ENCODE data around the gene RHOF. TPM values are rescaled to one million over a fixed set of nuclear protein-coding genes. Genes with fewer than 3 reads are reported as not detected.

Gene RHOF
- total and polyA plus RNA-seq, 2 of the 13 experiments (the other 11 are each of a cell fraction or from before 2014, with no cell fraction given) = 14.6 to 32.2 TPM

DNA sequence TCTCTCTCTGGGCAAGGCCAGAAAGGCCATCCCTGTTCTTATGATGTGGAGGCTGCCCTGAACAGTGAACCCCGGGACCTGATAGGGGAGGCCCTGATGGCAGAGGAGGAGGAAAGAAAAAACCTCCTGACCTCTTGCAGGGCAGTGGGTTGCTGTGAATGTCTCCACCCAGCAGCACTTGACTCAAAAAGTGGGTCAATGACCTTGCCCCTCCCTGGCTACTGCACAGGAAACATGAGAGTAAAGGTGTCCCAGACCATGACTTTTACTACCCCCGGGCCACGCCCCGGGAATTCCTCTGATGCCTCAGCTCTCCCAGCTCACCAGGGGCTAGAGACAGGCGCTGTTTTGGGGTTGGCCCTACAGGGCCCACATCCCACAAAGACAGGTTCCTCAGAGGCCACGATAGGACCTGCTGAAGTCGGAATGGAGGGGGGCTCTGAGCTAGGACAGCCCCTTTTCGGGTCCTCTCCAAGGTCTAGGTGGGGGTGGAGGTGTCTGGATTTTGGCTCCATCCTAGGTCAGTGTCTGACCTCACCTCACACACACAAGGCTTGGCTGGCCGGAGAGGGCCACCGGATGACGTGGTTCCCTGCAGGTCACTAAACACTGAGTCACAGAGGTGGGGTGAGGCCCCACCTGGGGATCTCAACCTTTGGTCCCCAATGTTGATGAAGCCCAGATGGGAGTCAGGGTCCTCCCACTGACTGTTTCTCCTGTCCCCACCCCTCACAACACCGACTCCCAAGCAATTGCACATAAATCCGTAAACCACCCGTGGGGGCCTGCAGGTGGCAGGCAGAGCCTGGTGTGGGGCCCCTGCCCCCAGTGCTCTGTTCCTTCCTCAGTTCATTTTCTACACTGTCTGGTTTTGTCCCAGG lies 1.6 kb downstream of the RHOF start (continued):
- 0 out of 2 replicates have a peak, but pooled peaks have one; percentile 41 for TF ChIP-seq NCOA2 (CRISPR knock-in tag; IDR thresholded peaks at IDR 0.05)
- TF ChIP-seq, protein P1, sequence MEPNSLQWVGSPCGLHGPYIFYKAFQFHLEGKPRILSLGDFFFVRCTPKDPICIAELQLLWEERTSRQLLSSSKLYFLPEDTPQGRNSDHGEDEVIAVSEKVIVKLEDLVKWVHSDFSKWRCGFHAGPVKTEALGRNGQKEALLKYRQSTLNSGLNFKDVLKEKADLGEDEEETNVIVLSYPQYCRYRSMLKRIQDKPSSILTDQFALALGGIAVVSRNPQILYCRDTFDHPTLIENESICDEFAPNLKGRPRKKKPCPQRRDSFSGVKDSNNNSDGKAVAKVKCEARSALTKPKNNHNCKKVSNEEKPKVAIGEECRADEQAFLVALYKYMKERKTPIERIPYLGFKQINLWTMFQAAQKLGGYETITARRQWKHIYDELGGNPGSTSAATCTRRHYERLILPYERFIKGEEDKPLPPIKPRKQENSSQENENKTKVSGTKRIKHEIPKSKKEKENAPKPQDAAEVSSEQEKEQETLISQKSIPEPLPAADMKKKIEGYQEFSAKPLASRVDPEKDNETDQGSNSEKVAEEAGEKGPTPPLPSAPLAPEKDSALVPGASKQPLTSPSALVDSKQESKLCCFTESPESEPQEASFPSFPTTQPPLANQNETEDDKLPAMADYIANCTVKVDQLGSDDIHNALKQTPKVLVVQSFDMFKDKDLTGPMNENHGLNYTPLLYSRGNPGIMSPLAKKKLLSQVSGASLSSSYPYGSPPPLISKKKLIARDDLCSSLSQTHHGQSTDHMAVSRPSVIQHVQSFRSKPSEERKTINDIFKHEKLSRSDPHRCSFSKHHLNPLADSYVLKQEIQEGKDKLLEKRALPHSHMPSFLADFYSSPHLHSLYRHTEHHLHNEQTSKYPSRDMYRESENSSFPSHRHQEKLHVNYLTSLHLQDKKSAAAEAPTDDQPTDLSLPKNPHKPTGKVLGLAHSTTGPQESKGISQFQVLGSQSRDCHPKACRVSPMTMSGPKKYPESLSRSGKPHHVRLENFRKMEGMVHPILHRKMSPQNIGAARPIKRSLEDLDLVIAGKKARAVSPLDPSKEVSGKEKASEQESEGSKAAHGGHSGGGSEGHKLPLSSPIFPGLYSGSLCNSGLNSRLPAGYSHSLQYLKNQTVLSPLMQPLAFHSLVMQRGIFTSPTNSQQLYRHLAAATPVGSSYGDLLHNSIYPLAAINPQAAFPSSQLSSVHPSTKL (CRISPR knock-in tag; IDR thresholded peaks at IDR 0.05) = peak; percentile 58; the same call in 1 of the 2 replicates
- TF ChIP-seq, protein P2, sequence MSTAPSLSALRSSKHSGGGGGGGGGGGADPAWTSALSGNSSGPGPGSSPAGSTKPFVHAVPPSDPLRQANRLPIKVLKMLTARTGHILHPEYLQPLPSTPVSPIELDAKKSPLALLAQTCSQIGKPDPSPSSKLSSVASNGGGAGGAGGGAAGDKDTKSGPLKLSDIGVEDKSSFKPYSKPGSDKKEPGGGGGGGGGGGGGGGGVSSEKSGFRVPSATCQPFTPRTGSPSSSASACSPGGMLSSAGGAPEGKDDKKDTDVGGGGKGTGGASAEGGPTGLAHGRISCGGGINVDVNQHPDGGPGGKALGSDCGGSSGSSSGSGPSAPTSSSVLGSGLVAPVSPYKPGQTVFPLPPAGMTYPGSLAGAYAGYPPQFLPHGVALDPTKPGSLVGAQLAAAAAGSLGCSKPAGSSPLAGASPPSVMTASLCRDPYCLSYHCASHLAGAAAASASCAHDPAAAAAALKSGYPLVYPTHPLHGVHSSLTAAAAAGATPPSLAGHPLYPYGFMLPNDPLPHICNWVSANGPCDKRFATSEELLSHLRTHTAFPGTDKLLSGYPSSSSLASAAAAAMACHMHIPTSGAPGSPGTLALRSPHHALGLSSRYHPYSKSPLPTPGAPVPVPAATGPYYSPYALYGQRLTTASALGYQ (CRISPR knock-in tag; IDR thresholded peaks at IDR 0.05) = peak; percentile 60; the same call in 1 of the 2 replicates
- no peak for TF ChIP-seq ZNF468 (CRISPR knock-in tag; IDR thresholded peaks at IDR 0.05)
- TF ChIP-seq SP140L (CRISPR knock-in tag; IDR thresholded peaks at IDR 0.05; ENCODE audit: borderline replicate concordance) = no peak
- peak; percentile 45; the same call in 1 of the 2 replicates for TF ChIP-seq BCL6 (CRISPR knock-in tag; IDR thresholded peaks at IDR 0.05)
- TF ChIP-seq DNMT3B (CRISPR knock-in tag; conservative IDR thresholded peaks at IDR 0.05) = no peak
- no peak for TF ChIP-seq ZNF234 (CRISPR knock-in tag; conservative IDR thresholded peaks at IDR 0.05)
- no peak for TF ChIP-seq PRDM4 (CRISPR knock-in tag; IDR thresholded peaks at IDR 0.05; ENCODE audit: borderline replicate concordance)
- TF ChIP-seq HNRNPLL (IDR thresholded peaks at IDR 0.05; ENCODE audit: low read depth, low read length, poor library complexity, severe bottlenecking) = no peak
- no peak for TF ChIP-seq NFKBIZ (CRISPR knock-in tag; IDR thresholded peaks at IDR 0.05)
- no peak for TF ChIP-seq YY1 (IDR thresholded peaks at IDR 0.05; ENCODE audit: insufficient read depth, insufficient replicate concordance, low read depth, low read length)

Measured in HepG2 (cell line).